Measurements from ENCODE around the gene TRPV4. TPM values are rescaled to one million over a fixed set of nuclear protein-coding genes. Genes with fewer than 3 reads are reported as not detected.

The TRPV4 gene
- total RNA-seq, 1 donor from 2014 or later, result 0.56 TPM

GRCh38 chr12:109758426-109759420 lies 74.5 kb downstream of the TRPV4 start:
- peaks cover 36% of the 10 kb centered on the region for H4K20me1 ChIP-seq (ENCODE audit: low read depth)
- no peak overlapping the region for H3K27ac ChIP-seq
- H3K4me2 ChIP-seq, result peak overlapping the region; percentile 45
- peak overlapping the region; percentile 66 for H3K27ac Mint-ChIP-seq
- no peaks in the 10 kb centered on the region for H3F3A ChIP-seq (ENCODE audit: low read depth)
- no peaks in the 10 kb centered on the region for H3K27me3 ChIP-seq
- no peak overlapping the region for H3K4me3 Mint-ChIP-seq
- peaks cover 15% of the 10 kb centered on the region for H3K9me3 Mint-ChIP-seq
- no peak overlapping the region for H3K9ac ChIP-seq
- H3K4me1 ChIP-seq, result peaks cover 23% of the 10 kb centered on the region
- peaks cover 13% of the 10 kb centered on the region for H3K36me3 Mint-ChIP-seq
- no peak for TF ChIP-seq EZH2phosphoT487 (IDR thresholded peaks at IDR 0.05)
- peak; percentile 11 for TF ChIP-seq CTCF (IDR thresholded peaks at IDR 0.05)
- H3K79me2 ChIP-seq (ENCODE audit: low read depth), result no peaks in the 10 kb centered on the region
- H3K4me3 ChIP-seq, result no peak overlapping the region
- H3K4me1 Mint-ChIP-seq, result peaks cover 6% of the 10 kb centered on the region
- H3K9me3 ChIP-seq (ENCODE audit: low read depth), result peaks cover 12% of the 10 kb centered on the region
- H3K36me3 ChIP-seq, result no peaks in the 10 kb centered on the region
- H3K27me3 Mint-ChIP-seq (ENCODE audit: insufficient read depth, low read depth), result peaks cover 7% of the 10 kb centered on the region
- no peak for DNase-seq (ENCODE audit: low spot score)
- no peak overlapping the region for H2AFZ ChIP-seq (replicated peaks)

DNA sequence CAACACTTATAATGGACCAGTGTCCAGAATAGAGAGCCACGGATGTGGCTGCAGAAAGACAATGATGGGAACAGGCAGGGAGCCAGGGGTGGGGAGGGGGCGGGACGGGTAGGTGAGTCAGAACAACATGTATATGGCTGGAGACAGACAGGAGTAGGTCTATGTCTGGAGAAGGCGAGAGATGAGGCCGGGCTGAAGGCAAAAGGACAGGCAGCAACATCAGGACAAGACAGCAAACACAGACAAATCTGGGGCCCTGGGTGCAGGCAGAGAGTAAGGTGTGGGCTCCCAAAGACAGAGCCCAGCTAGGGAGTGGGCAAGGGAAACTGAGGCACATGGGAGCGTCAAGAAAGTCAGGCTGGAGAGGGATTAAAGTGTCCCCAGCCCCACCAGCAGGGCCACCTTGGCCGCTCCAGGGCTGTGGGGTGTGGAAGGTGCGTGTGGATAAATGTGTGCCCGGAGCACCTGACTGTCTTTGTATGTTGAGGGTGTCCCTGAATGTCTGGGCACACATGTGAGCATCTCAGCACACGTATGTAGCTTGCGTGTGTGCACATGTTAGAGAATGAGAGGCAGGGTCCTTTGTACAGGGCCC lies 75.4 kb downstream of the TRPV4 start:
- Histone ChIP-seq H3K79me2 (ENCODE audit: low read depth) (no peaks in the 10 kb centered on the region), H2AFZ (replicated peaks) (no peak overlapping the region), H3K4me2 (peak overlapping the region; percentile 45), H3K9me3 (ENCODE audit: low read depth) (peaks cover 12% of the 10 kb centered on the region), H3F3A (ENCODE audit: low read depth) (no peaks in the 10 kb centered on the region), H3K4me1 (peaks cover 28% of the 10 kb centered on the region), H3K27ac (no peak overlapping the region), H3K4me3 (no peak overlapping the region), H3K9ac (no peak overlapping the region), H4K20me1 (ENCODE audit: low read depth) (peaks cover 36% of the 10 kb centered on the region), H3K27me3 (no peaks in the 10 kb centered on the region), H3K36me3 (no peaks in the 10 kb centered on the region)
- Mint-ChIP-seq H3K4me3 (no peak overlapping the region), H3K27me3 (ENCODE audit: insufficient read depth, low read depth) (peaks cover 4% of the 10 kb centered on the region), H3K4me1 (peaks cover 6% of the 10 kb centered on the region), H3K9me3 (peaks cover 15% of the 10 kb centered on the region), H3K36me3 (peaks cover 13% of the 10 kb centered on the region), H3K27ac (no peak overlapping the region)
- TF ChIP-seq EZH2phosphoT487 (IDR thresholded peaks at IDR 0.05) (no peak), EZH2 (IDR thresholded peaks at IDR 0.05) (no peak), CTCF (IDR thresholded peaks at IDR 0.05) (no peak)
- DNase-seq (ENCODE audit: low spot score), result no peak

DNA sequence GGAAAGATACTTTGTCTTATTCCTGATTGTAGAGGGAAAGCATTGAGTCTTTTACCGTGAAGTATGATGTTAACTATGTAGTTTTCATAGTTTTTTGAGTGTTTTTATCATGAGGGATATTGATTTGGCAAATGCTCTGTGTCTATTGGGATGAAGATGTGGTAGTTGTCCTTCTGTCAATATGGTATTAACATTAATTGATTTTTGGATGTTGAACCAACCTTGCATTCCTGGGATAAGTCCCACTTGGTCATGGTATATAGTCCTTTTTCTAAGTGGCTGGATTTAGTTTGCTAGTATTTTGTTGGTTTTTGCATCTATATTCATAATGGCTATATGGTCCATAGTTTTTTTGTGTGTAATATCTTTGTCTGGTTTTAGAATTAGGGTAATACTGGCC lies 76.7 kb downstream of the TRPV4 start:
- H3K27ac Mint-ChIP-seq, result no peak overlapping the region
- Histone ChIP-seq H3K4me2 (no peak overlapping the region), H3K4me3 (no peak overlapping the region), H2AFZ (replicated peaks) (no peak overlapping the region), H3K36me3 (no peaks in the 10 kb centered on the region), H3K9me3 (ENCODE audit: low read depth) (peaks cover 12% of the 10 kb centered on the region), H3K79me2 (ENCODE audit: low read depth) (no peaks in the 10 kb centered on the region), H4K20me1 (ENCODE audit: low read depth) (peaks cover 43% of the 10 kb centered on the region), H3K4me1 (peaks cover 28% of the 10 kb centered on the region), H3K27ac (no peak overlapping the region), H3F3A (ENCODE audit: low read depth) (no peaks in the 10 kb centered on the region), H3K27me3 (no peaks in the 10 kb centered on the region), H3K9ac (no peak overlapping the region)
- H3K9me3 Mint-ChIP-seq, result peaks cover 15% of the 10 kb centered on the region
- TF ChIP-seq CTCF (IDR thresholded peaks at IDR 0.05) (no peak), EZH2phosphoT487 (IDR thresholded peaks at IDR 0.05) (no peak), EZH2 (IDR thresholded peaks at IDR 0.05) (no peak)
- DNase-seq (ENCODE audit: low spot score), result no peak
- peaks cover 10% of the 10 kb centered on the region for H3K36me3 Mint-ChIP-seq
- H3K27me3 Mint-ChIP-seq (ENCODE audit: insufficient read depth, low read depth), result no peaks in the 10 kb centered on the region
- no peak overlapping the region for H3K4me3 Mint-ChIP-seq
- H3K4me1 Mint-ChIP-seq, result peaks cover 6% of the 10 kb centered on the region

Measured in neural progenitor cell (in vitro differentiated cells).